Measurements from ENCODE around the gene UBE2B.

Gene UBE2B

DNA sequence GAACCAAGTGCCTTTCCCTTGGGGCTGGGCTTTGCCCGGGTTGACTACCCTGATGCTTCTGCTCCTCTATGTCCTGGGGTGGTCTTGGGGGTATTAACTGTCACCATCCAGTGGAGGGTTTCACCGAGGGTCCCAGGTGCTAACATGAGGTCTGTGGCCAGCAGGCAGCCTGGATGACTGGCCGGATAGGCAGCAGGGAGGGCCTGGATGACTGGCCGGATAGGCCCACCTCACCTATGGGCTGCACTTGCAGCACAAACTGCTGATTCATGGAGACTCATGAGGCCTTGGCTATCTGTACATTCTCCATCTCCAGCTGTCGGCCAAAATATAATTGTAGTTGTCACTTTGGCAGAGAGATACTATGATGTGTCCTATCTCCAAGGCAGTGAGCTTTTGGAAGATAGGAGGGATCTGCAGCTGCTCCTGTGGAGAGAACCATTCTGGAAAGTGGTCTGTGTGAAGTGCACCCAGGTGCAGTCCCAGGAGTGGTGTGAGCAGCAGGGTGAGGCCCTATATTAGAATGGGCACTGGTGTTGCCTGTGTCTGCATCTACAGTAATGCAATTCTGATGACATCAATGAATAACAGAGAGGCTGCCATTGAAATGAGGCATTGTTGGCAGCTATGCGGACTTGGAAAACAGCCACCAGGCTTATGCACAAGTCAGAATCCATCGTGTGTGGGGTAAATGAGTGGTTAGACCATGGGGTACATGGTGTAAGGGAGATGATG lies 66.6 kb downstream of the UBE2B start:
- no peak for DNase-seq (ENCODE audit: low spot score)

DNA sequence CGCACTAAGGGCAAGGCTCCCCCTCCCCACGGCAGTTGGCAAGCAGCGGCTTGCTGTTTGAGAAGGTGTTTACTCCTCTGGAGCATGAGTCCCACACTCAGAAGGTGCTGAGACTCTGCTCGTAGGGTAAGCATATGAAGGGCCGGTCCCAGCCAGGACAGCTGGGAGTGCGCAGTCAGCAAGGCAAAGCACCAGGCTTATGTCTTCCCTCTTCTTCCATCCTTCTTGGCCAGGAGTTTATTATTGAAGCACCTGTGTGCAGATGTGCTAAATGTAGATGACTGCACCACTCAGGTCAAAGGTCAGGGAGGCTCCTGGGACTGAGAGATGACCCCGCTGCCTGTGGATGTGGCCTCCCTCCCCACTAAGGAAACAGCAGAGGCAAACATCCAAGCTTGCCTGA lies 67.4 kb downstream of the UBE2B start:
- no peak for DNase-seq (ENCODE audit: low spot score)

DNA sequence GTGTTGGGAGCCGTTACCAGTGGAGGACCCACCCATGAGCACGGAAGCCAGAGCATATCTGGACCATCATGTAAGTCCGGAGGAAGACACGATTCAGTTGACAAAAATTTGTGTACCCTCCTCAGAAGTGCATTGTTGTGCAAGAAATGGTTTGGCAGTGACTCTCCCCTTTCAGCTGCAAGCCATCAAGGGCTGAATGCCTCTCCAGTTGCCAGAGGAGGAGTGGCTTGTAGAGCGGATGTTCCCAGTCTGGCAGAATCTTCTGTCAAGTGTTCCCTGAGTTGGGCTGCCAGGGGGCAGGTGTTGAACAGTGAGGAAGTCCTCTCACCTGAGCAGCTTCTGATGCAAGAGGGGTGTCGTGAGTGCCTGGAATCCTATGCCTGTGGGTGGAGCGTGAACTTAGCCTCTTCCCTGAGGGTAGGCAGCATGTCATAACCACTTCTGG lies 67.9 kb downstream of the UBE2B start:
- DNase-seq (ENCODE audit: low spot score), result no peak

DNA sequence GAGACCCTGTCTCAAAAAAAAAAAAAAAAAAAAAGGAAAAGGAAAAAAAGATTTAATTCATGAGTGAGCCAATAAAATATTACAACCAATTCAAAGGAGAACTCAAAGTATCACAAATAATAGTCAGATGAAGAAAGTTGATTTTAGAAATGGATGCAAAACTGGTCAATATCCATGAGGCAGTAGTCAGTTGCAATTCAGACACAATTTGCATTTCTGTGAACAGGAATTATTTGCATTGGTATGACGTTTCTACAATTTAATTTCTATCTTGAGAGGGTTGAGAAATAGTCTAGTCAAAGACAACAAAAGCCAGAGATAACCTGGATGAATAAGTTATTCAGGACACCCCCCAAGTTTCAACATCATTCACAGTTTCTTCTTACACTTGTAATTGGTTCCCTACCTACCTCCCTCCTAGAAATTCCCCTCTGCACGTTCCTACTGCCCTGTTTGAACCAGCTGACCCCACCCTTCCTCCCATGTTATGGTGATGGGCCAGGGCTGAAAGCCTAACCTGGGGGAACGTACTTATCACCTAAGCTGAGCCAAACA lies 68.9 kb downstream of the UBE2B start:
- DNase-seq (ENCODE audit: low spot score), result no peak

All from CD4-positive, alpha-beta T cell treated with Interleukin-2 at 100 ng/mL for 4 hours (primary cell).